PC-9 (cell line): Measurements from ENCODE around the gene PRR22.

ENCODE experiments used
- CTCF ChIP-seq: fragments of 200-600 bp; sonication (generic); conservative IDR thresholded peaks from 2 replicates; pipeline ENCODE4 v1.6.1; 2017; ENCODE audit warnings: mixed run types, antibody characterized with exemption, mild to moderate bottlenecking, moderate library complexity
- EZH2 ChIP-seq: fragments of 200-600 bp; sonication (generic); IDR thresholded peaks from 2 replicates; pipeline ENCODE4 v1.8.0; 2017; ENCODE audit warnings: antibody characterized with exemption, low read depth

- TF ChIP-seq EZH2 (no peak), CTCF (no peak)
Observed at GRCh38 chr19:5814123-5814851, 29.7 kb upstream of the PRR22 start.
